ENCODE data around the gene PIGS. TPM values are rescaled to one million over a fixed set of nuclear protein-coding genes. Genes with fewer than 3 reads are reported as not detected.

Gene PIGS
- total and polyA plus RNA-seq, 2 experiments from 2014 or later, result 72.7 to 76.0 TPM

DNA sequence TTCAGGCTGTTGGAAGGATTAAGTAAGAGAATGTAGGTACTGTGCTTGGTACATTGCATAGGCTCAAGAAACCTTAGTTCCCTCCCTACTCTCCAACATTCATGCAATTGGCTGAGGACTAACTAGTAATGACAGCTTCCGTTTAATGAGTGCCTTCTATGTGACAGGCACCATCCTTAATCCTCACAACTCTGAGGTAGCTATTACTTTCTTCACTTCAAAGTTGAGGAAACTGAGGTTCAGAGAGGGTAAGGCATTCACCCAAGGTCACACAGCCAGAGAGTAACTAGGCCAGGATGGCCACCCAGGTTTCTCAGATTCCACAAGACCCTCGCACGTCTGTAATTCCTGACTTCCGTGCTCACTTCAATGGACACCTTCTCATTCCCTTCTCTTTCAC, 41.1 kb downstream of the PIGS start:
- Histone ChIP-seq H3K4me1 (ENCODE audit: insufficient read depth) (peaks cover 26% of the 10 kb centered on the region), H4K20me1 (ENCODE audit: insufficient read depth) (no peaks in the 10 kb centered on the region), H3K79me2 (ENCODE audit: insufficient read depth) (no peaks in the 10 kb centered on the region), H3K4me3 (no peak overlapping the region), H3F3A (ENCODE audit: insufficient read depth) (no peaks in the 10 kb centered on the region), H3K36me3 (ENCODE audit: low read depth) (no peaks in the 10 kb centered on the region), H3K27me3 (replicated peaks; ENCODE audit: insufficient read depth) (no peaks in the 10 kb centered on the region), H3K9me3 (ENCODE audit: low read depth) (no peaks in the 10 kb centered on the region), H2AFZ (no peak overlapping the region), H3K9me2 (ENCODE audit: insufficient read depth) (no peaks in the 10 kb centered on the region), H3K27ac (no peak overlapping the region), H3K4me2 (ENCODE audit: unreplicated experiment) (no peak overlapping the region), H3K9ac (no peak overlapping the region)
- TF ChIP-seq EZH2 (IDR thresholded peaks at IDR 0.05; ENCODE audit: insufficient read depth, poor library complexity, severe bottlenecking), result no peak
- no peak for TF ChIP-seq EZH2phosphoT487 (IDR thresholded peaks at IDR 0.05; ENCODE audit: insufficient read depth, low read depth)
- in situ Hi-C loops (cut with MboI), result no loop called here
- 67 to 75% methylated on average over 4 of the region's 4 CpGs for WGBS, 2 experiments (ENCODE audit: low coverage in 1 of 2, low lambda C conversion rate in 2 of 2, missing lambda C conversion rate in 2 of 2)
- DNase-seq, result no peak

DNA sequence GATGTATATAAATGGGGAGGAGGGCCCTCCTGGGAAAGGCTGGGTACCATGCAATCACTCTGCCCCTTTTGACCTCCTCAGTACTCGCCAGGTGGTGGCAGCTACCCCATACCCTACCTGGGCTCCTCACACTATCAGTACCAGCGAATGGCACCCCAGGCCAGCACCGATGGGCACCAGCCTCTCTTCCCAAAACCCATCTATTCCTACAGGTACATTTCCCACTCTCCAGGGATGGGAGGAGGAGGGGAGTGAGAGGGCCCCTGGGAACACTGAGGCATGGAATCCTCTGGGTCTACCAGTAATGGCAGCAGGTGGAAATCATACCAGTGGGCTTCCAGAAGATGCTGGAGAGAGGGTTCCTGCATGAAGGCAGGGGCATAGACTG, 42.3 kb downstream of the PIGS start:
- WGBS, 2 experiments (ENCODE audit: low coverage in 1 of 2, low lambda C conversion rate in 2 of 2, missing lambda C conversion rate in 2 of 2), result 68 to 69% methylated on average over 3 of the region's 3 CpGs
- Histone ChIP-seq H4K20me1 (ENCODE audit: insufficient read depth) (no peaks in the 10 kb centered on the region), H3K79me2 (ENCODE audit: insufficient read depth) (no peaks in the 10 kb centered on the region), H2AFZ (no peak overlapping the region), H3K9me3 (ENCODE audit: low read depth) (no peaks in the 10 kb centered on the region), H3F3A (ENCODE audit: insufficient read depth) (no peaks in the 10 kb centered on the region), H3K36me3 (ENCODE audit: low read depth) (no peaks in the 10 kb centered on the region), H3K4me2 (ENCODE audit: unreplicated experiment) (no peak overlapping the region), H3K4me1 (ENCODE audit: insufficient read depth) (peaks cover 31% of the 10 kb centered on the region), H3K4me3 (no peak overlapping the region), H3K27me3 (replicated peaks; ENCODE audit: insufficient read depth) (no peaks in the 10 kb centered on the region), H3K9ac (no peak overlapping the region), H3K27ac (no peak overlapping the region), H3K9me2 (ENCODE audit: insufficient read depth) (no peaks in the 10 kb centered on the region)
- in situ Hi-C loops (cut with MboI), result no loop called here
- no peak for DNase-seq
- TF ChIP-seq EZH2phosphoT487 (IDR thresholded peaks at IDR 0.05; ENCODE audit: insufficient read depth, low read depth), result no peak
- no peak for TF ChIP-seq EZH2 (IDR thresholded peaks at IDR 0.05; ENCODE audit: insufficient read depth, poor library complexity, severe bottlenecking)

DNA sequence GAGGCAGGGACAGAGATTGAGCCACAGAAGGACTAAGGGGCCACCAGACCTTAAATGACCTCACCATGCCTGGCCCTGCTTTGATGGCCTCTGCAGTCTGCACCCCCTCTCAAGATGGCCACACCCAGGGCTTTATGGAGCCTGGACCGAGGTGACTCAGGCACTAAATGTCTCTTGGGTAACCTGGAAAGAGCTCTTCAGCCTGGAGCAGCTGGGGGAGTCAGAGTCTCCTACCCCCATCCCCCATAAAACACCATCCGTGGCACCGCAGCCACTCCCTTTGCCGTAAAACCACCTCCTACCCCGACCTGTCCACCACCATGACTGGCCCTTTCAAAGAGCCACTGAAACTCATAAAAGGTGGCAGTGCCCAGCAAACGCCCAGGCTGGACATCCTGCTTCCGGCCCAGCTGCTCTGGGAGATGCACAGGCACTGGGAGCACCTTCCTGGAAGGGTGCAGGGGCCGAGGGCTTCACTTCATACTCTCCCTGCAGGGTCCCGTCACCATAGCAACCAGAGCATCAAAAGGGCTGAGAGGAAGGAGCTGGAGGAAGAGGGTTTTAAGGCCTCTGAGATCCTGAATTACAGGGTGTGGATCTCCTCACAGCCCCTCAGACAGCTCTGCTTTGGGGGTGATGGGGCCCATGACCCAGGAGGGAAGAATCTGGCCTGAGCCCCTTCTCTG, 42.9 kb downstream of the PIGS start:
- no peak overlapping the region for H3K4me2 ChIP-seq (ENCODE audit: unreplicated experiment)
- H3K27ac ChIP-seq, result no peak overlapping the region
- no peaks in the 10 kb centered on the region for H4K20me1 ChIP-seq (ENCODE audit: insufficient read depth)
- no peak overlapping the region for H3K4me3 ChIP-seq
- H3K79me2 ChIP-seq (ENCODE audit: insufficient read depth), result no peaks in the 10 kb centered on the region
- H3F3A ChIP-seq (ENCODE audit: insufficient read depth), result no peaks in the 10 kb centered on the region
- H3K9me3 ChIP-seq (ENCODE audit: low read depth), result no peaks in the 10 kb centered on the region
- H3K9ac ChIP-seq, result no peak overlapping the region
- H2AFZ ChIP-seq, result peak overlapping the region; percentile 23; the same call in 1 of the 2 replicates
- no peaks in the 10 kb centered on the region for H3K9me2 ChIP-seq (ENCODE audit: insufficient read depth)
- H3K4me1 ChIP-seq (ENCODE audit: insufficient read depth), result peaks cover 30% of the 10 kb centered on the region
- WGBS, 2 experiments (ENCODE audit: low coverage in 1 of 2, low lambda C conversion rate in 2 of 2, missing lambda C conversion rate in 2 of 2), result 53 to 59% methylated on average over 9 of the region's 9 CpGs
- no peaks in the 10 kb centered on the region for H3K36me3 ChIP-seq (ENCODE audit: low read depth)
- DNase-seq, result peak; percentile 79
- TF ChIP-seq EZH2phosphoT487 (IDR thresholded peaks at IDR 0.05; ENCODE audit: insufficient read depth, low read depth) (no peak), EZH2 (IDR thresholded peaks at IDR 0.05; ENCODE audit: insufficient read depth, poor library complexity, severe bottlenecking) (no peak)
- in situ Hi-C loops (cut with MboI), result no loop called here
- no peaks in the 10 kb centered on the region for H3K27me3 ChIP-seq (replicated peaks; ENCODE audit: insufficient read depth)

DNA sequence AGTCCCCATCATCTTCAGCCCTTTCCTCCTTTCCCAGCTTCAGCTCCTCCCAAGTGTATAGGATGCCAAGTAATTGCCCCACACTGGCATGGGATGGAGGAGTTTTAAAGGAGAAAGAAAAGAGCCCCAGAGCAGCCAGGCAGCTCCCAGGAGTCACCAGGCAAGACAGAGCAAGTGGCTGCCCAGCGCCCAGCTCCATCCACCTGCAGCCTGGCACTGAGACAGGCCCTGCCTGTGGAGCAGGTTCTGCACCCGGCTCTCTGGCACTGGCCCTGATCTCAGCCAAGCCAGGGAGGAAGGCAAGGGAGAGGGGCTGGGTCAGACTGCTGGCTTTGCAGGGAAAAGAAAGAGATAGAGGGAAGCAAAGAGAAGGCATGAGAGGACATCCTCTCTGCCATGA, 43.5 kb downstream of the PIGS start:
- Histone ChIP-seq H3F3A (ENCODE audit: insufficient read depth) (no peaks in the 10 kb centered on the region), H3K36me3 (ENCODE audit: low read depth) (no peaks in the 10 kb centered on the region), H2AFZ (no peak overlapping the region), H3K79me2 (ENCODE audit: insufficient read depth) (no peaks in the 10 kb centered on the region), H3K9me3 (ENCODE audit: low read depth) (no peaks in the 10 kb centered on the region), H3K27ac (no peak overlapping the region), H4K20me1 (ENCODE audit: insufficient read depth) (no peaks in the 10 kb centered on the region), H3K9ac (no peak overlapping the region), H3K27me3 (replicated peaks; ENCODE audit: insufficient read depth) (no peaks in the 10 kb centered on the region), H3K4me3 (no peak overlapping the region), H3K9me2 (ENCODE audit: insufficient read depth) (no peaks in the 10 kb centered on the region), H3K4me2 (ENCODE audit: unreplicated experiment) (no peak overlapping the region), H3K4me1 (ENCODE audit: insufficient read depth) (peaks cover 24% of the 10 kb centered on the region)
- no peak for TF ChIP-seq EZH2phosphoT487 (IDR thresholded peaks at IDR 0.05; ENCODE audit: insufficient read depth, low read depth)
- TF ChIP-seq EZH2 (IDR thresholded peaks at IDR 0.05; ENCODE audit: insufficient read depth, poor library complexity, severe bottlenecking), result no peak
- no peak for DNase-seq
- WGBS, 2 experiments (ENCODE audit: low coverage in 1 of 2, low lambda C conversion rate in 2 of 2, missing lambda C conversion rate in 2 of 2), result 72 to 75% methylated on average over 2 of the region's 2 CpGs
- in situ Hi-C loops (cut with MboI), result no loop called here
